Right lobe of liver (tissue), 6 donors: ENCODE data around the gene BCR. TPM values are rescaled to one million over a fixed set of nuclear protein-coding genes. Genes with fewer than 3 reads are reported as not detected.

ENCODE experiments used
- ATAC-seq, 4 donors: fragments of 200-7000 bp; cut with Tn5 transposase; one replicate each; pipeline ENCODE4 v1.9.1; 2020; ENCODE audit warnings: mild to moderate bottlenecking in 4 of 4, moderate library complexity in 4 of 4
- DNase-seq, 3 donors: peaks; one replicate each; pipeline ENCODE4 v3.0.0-alpha.2; 2020
- H3K27ac ChIP-seq, 3 donors: fragments of 200-600 bp; one replicate each; pipeline ENCODE4 v1.8.0; 2022
- H3K27me3 ChIP-seq, 2 donors: fragments of 200-600 bp; one replicate each; pipeline ENCODE4 v1.8.0; 2022
- H3K36me3 ChIP-seq, 4 donors: fragments of 200-600 bp; sonication (generic) in 1 of 4; one replicate each; pipeline versions ENCODE4 v1.5.1 to v1.8.0; 2017 to 2022; ENCODE audit warnings: control low read depth in 1 of 4
- H3K4me1 ChIP-seq, 4 donors: fragments of 200-600 bp; sonication (generic) in 1 of 4; one replicate each; pipeline versions ENCODE4 v1.5.1 to v1.8.0; 2017 to 2022; ENCODE audit warnings: control low read depth in 1 of 4
- H3K4me3 ChIP-seq, 3 donors: fragments of 200-600 bp; one replicate each; pipeline ENCODE4 v1.8.0; 2022
- H3K9me3 ChIP-seq, 4 donors: fragments of 200-600 bp; sonication (generic) in 1 of 4; one replicate each; pipeline versions ENCODE4 v1.5.1 to v1.8.0; 2017 to 2022; ENCODE audit warnings: control low read depth in 1 of 4
- CTCF ChIP-seq, 4 donors: fragments of 200-600 bp in 3 of 4; fragments of 450-650 bp in 1 of 4; IDR thresholded peaks; one replicate each; pipeline versions ENCODE4 v1.5.1 to v1.8.0; 2016 to 2022; ENCODE audit warnings: antibody characterized with exemption in 4 of 4, mild to moderate bottlenecking in 2 of 4
- POLR2A ChIP-seq: fragments of 450-650 bp; IDR thresholded peaks from one replicate; pipeline ENCODE4 v1.6.1; 2017; ENCODE audit warnings: antibody characterized with exemption, mild to moderate bottlenecking
- WGBS: methylation state at CpG from one replicate; pipeline ENCODE4 v1.1.6; 2018; ENCODE audit warnings: low coverage, low lambda C conversion rate; ENCODE audit not compliant: insufficient coverage; ENCODE audit errors: missing lambda C conversion rate; 5-methylcytosine and 5-hydroxymethylcytosine counted together
- intact Hi-C, 2 donors: fragments of 100-400 bp; cut with DNase I; formaldehyde crosslinking; loops; one replicate each; pipeline versions ENCODE4 v1.11.2 to v1.14.1; 2022
- total RNA-seq, 6 experiments: library from RNA; depleted of rRNA in 2 of 6; stranded (reverse); fragments of >200 nt in 2 of 6; fragmentation: NEBNext Ultra II Directional in 3 of 6; extraction: Animal tissue kit (Norgen Biotek cat#: 25700) in 3 of 6; gene quantifications; one replicate each; pipeline versions ENCODE4 v1.1.0 to v1.2.4, GENCODE V29; 2016 to 2023
- donor health status: DM: no; HTN: yes; CAD: no.
- donor health status: DM: no; HTN: no; CAD: no.
- donor health status: DM: no; HTN: no; CAD: no.
- donor health status: DM: no; HTN: yes; CAD: no.
- donor health status: DM: no; HTN: yes; CAD: no.

The BCR gene
- total RNA-seq, 6 experiments from 2014 or later: 22.7 to 28.8 (median 24.3) TPM

DNA sequence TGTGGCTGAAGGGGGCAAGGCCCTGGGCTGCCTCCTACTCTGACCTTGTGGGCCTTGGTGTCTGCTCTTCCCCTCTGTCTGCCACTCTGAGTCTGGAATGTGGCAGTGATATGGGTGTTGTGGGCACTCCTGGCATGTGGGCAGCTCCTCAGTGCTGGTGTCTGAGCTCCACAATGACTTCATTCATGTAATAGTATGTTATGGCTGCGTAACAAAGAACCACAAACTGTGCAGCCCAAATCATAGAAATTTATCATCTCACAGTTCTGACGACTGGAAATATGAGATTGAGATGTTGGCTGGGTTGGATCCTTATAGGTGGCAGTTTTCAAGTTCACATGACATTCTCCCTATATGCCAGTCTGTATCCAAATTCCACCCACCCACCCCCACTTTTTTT is 59.1 kb downstream of the BCR start:
- WGBS: 86% methylated on average over 1 of the region's 2 CpGs
- no peaks in the 10 kb centered on the region for H3K4me1 ChIP-seq
- no peaks in the 10 kb centered on the region for H3K36me3 ChIP-seq
- no peaks in the 10 kb centered on the region for H3K27me3 ChIP-seq
- intact Hi-C loops: no loop called here
- DNase-seq (no peak), ATAC-seq (no peak)
- H3K4me3 ChIP-seq: no peak overlapping the region
- H3K9me3 ChIP-seq: no peaks in the 10 kb centered on the region
- TF ChIP-seq POLR2A (no peak), CTCF (IDR thresholded peaks at IDR 0.05) (no peak)
- H3K27ac ChIP-seq: no peak overlapping the region

- 47% methylated on average over 10 of the region's 13 CpGs for WGBS
- Histone ChIP-seq H3K4me1 (no peaks in the 10 kb centered on the region), H3K27me3 (no peaks in the 10 kb centered on the region), H3K4me3 (no peak overlapping the region), H3K27ac (no peak overlapping the region), H3K36me3 (no peaks in the 10 kb centered on the region), H3K9me3 (no peaks in the 10 kb centered on the region)
- intact Hi-C loops: no loop called here
- no peak for TF ChIP-seq POLR2A
- peak; percentile 9 to 40 (median 32) for TF ChIP-seq CTCF (IDR thresholded peaks at IDR 0.05)
- ATAC-seq: peak; percentile 34 to 55 (median 46)
- no peak for DNase-seq
These were observed 60.5 kb downstream of the BCR start for GRCh38 chr22:23240639-23241389.

GRCh38 chr22:23241562-23242472 is 61.5 kb downstream of the BCR start:
- intact Hi-C loops: no loop called here
- 82% methylated on average over 6 of the region's 8 CpGs for WGBS

More at GRCh38 chr22:23241562-23242472, 61.5 kb downstream of the BCR start:
- ATAC-seq (no peak), DNase-seq (no peak)
- H3K4me1 ChIP-seq: peaks cover 0 to 5% (median 2%) of the 10 kb centered on the region in 4 donors
- H3K27me3 ChIP-seq: no peaks in the 10 kb centered on the region
- no peaks in the 10 kb centered on the region for H3K36me3 ChIP-seq
- no peaks in the 10 kb centered on the region for H3K9me3 ChIP-seq
- H3K4me3 ChIP-seq: no peak overlapping the region
- TF ChIP-seq CTCF (IDR thresholded peaks at IDR 0.05) (no peak), POLR2A (no peak)
- no peak overlapping the region for H3K27ac ChIP-seq
